ENCODE measurements around the gene DERA.
"Not testable (repeated sequence)": the region's sequence is repeated elsewhere in the genome, so short reads cannot be mapped to it uniquely, and the experiment has no call there.

The DERA gene

GRCh38 chr12:15971211-15971610, 60.1 kb downstream of the DERA start:
- DNase-seq: no peak

GRCh38 chr12:15972894-15973293, 61.8 kb downstream of the DERA start:
- DNase-seq: no peak

- no peak for DNase-seq
Observed at GRCh38 chr12:15977999-15978951, 67.1 kb downstream of the DERA start.

GRCh38 chr12:15979096-15980092, 68.3 kb downstream of the DERA start:
- no peak for DNase-seq

GRCh38 chr12:15982071-15982470, 70.9 kb downstream of the DERA start:
- DNase-seq: no peak

GRCh38 chr12:15982471-15982870, 71.3 kb downstream of the DERA start:
- no peak for DNase-seq

GRCh38 chr12:15982921-15983320, 71.8 kb downstream of the DERA start:
- no peak for DNase-seq

- no peak for DNase-seq
Observed at GRCh38 chr12:15984097-15984800, 73.1 kb downstream of the DERA start.

- DNase-seq: no peak
Observed at GRCh38 chr12:15984963-15985362, 73.8 kb downstream of the DERA start.

GRCh38 chr12:15987696-15988095, 76.6 kb downstream of the DERA start:
- no peak for DNase-seq

- no peak for DNase-seq
Observed at GRCh38 chr12:15988983-15989755, 78.0 kb downstream of the DERA start.

- DNase-seq: no peak
Observed at GRCh38 chr12:15995801-15996200, 84.7 kb downstream of the DERA start.

GRCh38 chr12:15996254-15996653, 85.1 kb downstream of the DERA start:
- DNase-seq: no peak

- no peak for DNase-seq
Observed at GRCh38 chr12:15996948-15997347, 85.8 kb downstream of the DERA start.

- no peak for DNase-seq
Observed at GRCh38 chr12:15997910-15998309, 86.8 kb downstream of the DERA start.

- DNase-seq: no peak
Observed at GRCh38 chr12:16002880-16003279, 91.7 kb downstream of the DERA start.

- DNase-seq: no peak
Observed at GRCh38 chr12:16003460-16003859, 92.3 kb downstream of the DERA start.

- DNase-seq: no peak
Observed at GRCh38 chr12:16006752-16007151, 95.6 kb downstream of the DERA start.

GRCh38 chr12:16008421-16008824, 97.3 kb downstream of the DERA start:
- DNase-seq: no peak

- DNase-seq: no peak
Observed at GRCh38 chr12:16012117-16012516, 101.0 kb downstream of the DERA start.

- DNase-seq: not testable (repeated sequence)
Observed at GRCh38 chr12:16013722-16014121, 102.6 kb downstream of the DERA start.

GRCh38 chr12:16014394-16014793, 103.3 kb downstream of the DERA start:
- not testable (repeated sequence) for DNase-seq

All from CD4-positive, alpha-beta T cell treated with Interferon gamma for 1 hour (primary cell).